Panc1 (cell line): ENCODE data around the gene URAD. TPM values are rescaled to one million over a fixed set of nuclear protein-coding genes. Genes with fewer than 3 reads are reported as not detected.

ENCODE experiments used
- ATAC-seq: fragments of 200-7000 bp; cut with Tn5 transposase; 2 replicates; pipeline ENCODE4 v1.9.1; 2020; ENCODE audit warnings: mild to moderate bottlenecking, moderate library complexity
- BruUV-seq: library from RNA; stranded (reverse); fragments of 400-500 nt; replicated peaks from 2 replicates; lab custom pipeline; 2021; lab: Mats Ljungman, UMichigan
- CTCF ChIA-PET: fragments of 300-600 bp; sonication (Branson Sonifier 250); formaldehyde crosslinking; loops from one replicate; lab custom pipeline; 2022; ENCODE audit warnings: antibody characterized with exemption; lab: Charles Lee
- POLR2A ChIA-PET: fragments of 300-600 bp; sonication (Branson Sonifier 250); formaldehyde crosslinking; loops from one replicate; lab custom pipeline; 2022; ENCODE audit warnings: antibody characterized with exemption; lab: Charles Lee
- DNase-seq: peaks from one replicate; pipeline ENCODE4 v3.0.0-alpha.2; 2010; ENCODE audit warnings: low read depth, low spot score
- H3K27ac ChIP-seq: 2 replicates; pipeline ENCODE4 v1.5.1; 2011; ENCODE audit warnings: mild to moderate bottlenecking, low read length, inconsistent platforms
- H3K27me3 ChIP-seq: fragments of 200-500 bp; sonication (Bioruptor generic); 2 replicates; pipeline ENCODE4 v1.6.0; 2014; ENCODE audit warnings: low read length, inconsistent platforms; ENCODE audit not compliant: control insufficient read depth, insufficient read depth
- H3K36me3 ChIP-seq: fragments of 200-500 bp; sonication (Bioruptor generic); 2 replicates; pipeline ENCODE4 v1.5.1; 2014; ENCODE audit warnings: inconsistent platforms, mild to moderate bottlenecking, low read length, moderate library complexity; ENCODE audit not compliant: control insufficient read depth, insufficient read depth
- H3K4me1 ChIP-seq: 2 replicates; pipeline ENCODE4 v1.5.1; 2011; ENCODE audit warnings: inconsistent platforms, mild to moderate bottlenecking, low read length, moderate library complexity; ENCODE audit not compliant: control insufficient read depth, insufficient read depth
- H3K4me3 ChIP-seq, 2 experiments: 2 replicates each; pipeline ENCODE4 v1.5.1; 2011 to 2012; ENCODE audit warnings: low read depth in 2 of 2, low read length in 2 of 2, mild to moderate bottlenecking in 2 of 2, inconsistent platforms in 1 of 2, moderate library complexity in 1 of 2
- H3K9me3 ChIP-seq: fragments of 200-500 bp; sonication (Bioruptor generic); 2 replicates; pipeline ENCODE4 v1.5.1; 2014; ENCODE audit warnings: low read depth, mild to moderate bottlenecking, inconsistent platforms, low read length, moderate library complexity; ENCODE audit not compliant: control insufficient read depth, insufficient read depth
- CTCF ChIP-seq: fragments of 450-650 bp; IDR thresholded peaks from 2 replicates; pipeline ENCODE4 v1.5.1; 2017; ENCODE audit warnings: mild to moderate bottlenecking
- POLR2AphosphoS5 ChIP-seq: IDR thresholded peaks from 2 replicates; pipeline ENCODE4 v1.6.1; 2012; ENCODE audit warnings: mild to moderate bottlenecking, low read depth, low read length, moderate library complexity
- SIN3A ChIP-seq: IDR thresholded peaks from 2 replicates; pipeline ENCODE4 v1.6.1; 2012; ENCODE audit warnings: low read depth, mild to moderate bottlenecking, low read length, moderate library complexity, borderline replicate concordance; ENCODE audit not compliant: insufficient read depth
- TCF7L2 ChIP-seq: IDR thresholded peaks from 2 replicates; pipeline ENCODE4 v1.6.1; 2011; ENCODE audit warnings: mild to moderate bottlenecking, low read depth, low read length, inconsistent platforms
- in situ Hi-C: cut with HindIII; loops from 2 replicates; pipeline ENCODE4 v1.10.0; 2016; ENCODE audit warnings: low sequenced_read_pairs, low pct_unique_long_range_greater_than_20kb
- intact Hi-C: fragments of 100-400 bp; cut with micrococcal nuclease; formaldehyde crosslinking; loops from one replicate; pipeline ENCODE4 v1.10.0; 2022; ENCODE audit not compliant: unreplicated experiment
- total RNA-seq: library from RNA; stranded (reverse); gene quantifications from one replicate; pipeline ENCODE4 v1.2.1, GENCODE V29; 2021; ENCODE audit not compliant: unreplicated experiment
- TF ChIP-seq, protein P1 (sequence below), 2 experiments: IDR thresholded peaks; 2 replicates each; pipeline ENCODE4 v1.6.1; 2011 to 2012; ENCODE audit warnings: low read depth in 2 of 2, control low read depth in 1 of 2, low read length in 1 of 2, mild to moderate bottlenecking in 1 of 2, moderate library complexity in 1 of 2; ENCODE audit not compliant: insufficient read depth in 1 of 2

Gene URAD
- total RNA-seq, 1 experiment from 2014 or later, result not detected

DNA sequence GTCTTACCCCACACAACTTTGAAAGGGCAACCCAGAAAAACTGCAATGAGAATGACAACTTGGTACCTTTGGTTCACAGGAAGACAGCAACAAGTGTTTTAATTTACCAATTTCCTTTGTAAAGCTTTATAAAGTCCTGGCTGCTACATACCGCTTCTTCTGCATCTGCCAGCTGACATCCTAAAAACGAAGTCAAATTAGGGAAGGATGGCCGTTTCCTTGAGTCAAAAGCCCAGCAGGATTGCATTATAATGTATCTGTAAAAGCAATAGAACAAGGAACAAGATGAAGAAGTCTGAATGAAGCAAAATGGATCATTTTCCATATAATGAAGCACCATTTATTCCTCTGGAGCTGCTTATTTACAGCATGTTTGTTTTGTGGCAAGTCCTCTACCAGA is 25.8 kb upstream of the URAD start:
- BruUV-seq, result no TSS peak
- no peak for ATAC-seq
- TF ChIP-seq POLR2AphosphoS5 (no peak), TCF7L2 (no peak)
- Histone ChIP-seq H3K27ac (no peak overlapping the region), H3K27me3 (no peaks in the 10 kb centered on the region), H3K4me3 (no peak overlapping the region), H3K36me3 (no peaks in the 10 kb centered on the region), H3K4me1 (no peaks in the 10 kb centered on the region), H3K9me3 (no peaks in the 10 kb centered on the region)
- intact Hi-C loops (no loop called here), in situ Hi-C loops (no loop called here)
- DNase-seq, result no peak
- ChIA-PET CTCF (no interaction called here), POLR2A (no interaction called here)

DNA sequence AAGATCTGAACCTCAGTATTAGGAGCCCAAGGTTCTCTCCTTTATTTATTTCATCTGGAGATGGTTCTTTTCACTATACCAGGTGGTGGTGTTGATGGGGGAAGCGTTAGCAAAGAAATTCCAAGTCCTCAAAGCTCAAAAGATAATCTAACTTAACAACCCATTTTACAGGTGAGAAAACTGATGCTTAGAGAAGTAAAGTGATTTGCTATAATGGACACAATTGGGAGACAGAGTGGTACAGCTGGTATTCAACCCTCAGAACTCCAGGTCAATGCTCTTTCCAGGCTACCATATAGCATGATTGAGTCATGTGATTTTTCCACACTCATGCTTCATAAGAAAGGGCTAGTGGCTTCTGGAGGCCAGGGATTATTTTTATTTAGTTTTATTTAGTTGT is 25.0 kb upstream of the URAD start:
- ChIA-PET POLR2A (no interaction called here), CTCF (no interaction called here)
- in situ Hi-C loops, result no loop called here
- no peak overlapping the region for H3K4me3 ChIP-seq
- H3K9me3 ChIP-seq, result no peaks in the 10 kb centered on the region
- H3K27ac ChIP-seq, result no peak overlapping the region
- no peaks in the 10 kb centered on the region for H3K4me1 ChIP-seq
- DNase-seq (no peak), ATAC-seq (no peak)
- no peaks in the 10 kb centered on the region for H3K36me3 ChIP-seq
- H3K27me3 ChIP-seq, result no peaks in the 10 kb centered on the region
- intact Hi-C loops, result no loop called here
- TF ChIP-seq SIN3A, result no peak
- TF ChIP-seq, protein P1, sequence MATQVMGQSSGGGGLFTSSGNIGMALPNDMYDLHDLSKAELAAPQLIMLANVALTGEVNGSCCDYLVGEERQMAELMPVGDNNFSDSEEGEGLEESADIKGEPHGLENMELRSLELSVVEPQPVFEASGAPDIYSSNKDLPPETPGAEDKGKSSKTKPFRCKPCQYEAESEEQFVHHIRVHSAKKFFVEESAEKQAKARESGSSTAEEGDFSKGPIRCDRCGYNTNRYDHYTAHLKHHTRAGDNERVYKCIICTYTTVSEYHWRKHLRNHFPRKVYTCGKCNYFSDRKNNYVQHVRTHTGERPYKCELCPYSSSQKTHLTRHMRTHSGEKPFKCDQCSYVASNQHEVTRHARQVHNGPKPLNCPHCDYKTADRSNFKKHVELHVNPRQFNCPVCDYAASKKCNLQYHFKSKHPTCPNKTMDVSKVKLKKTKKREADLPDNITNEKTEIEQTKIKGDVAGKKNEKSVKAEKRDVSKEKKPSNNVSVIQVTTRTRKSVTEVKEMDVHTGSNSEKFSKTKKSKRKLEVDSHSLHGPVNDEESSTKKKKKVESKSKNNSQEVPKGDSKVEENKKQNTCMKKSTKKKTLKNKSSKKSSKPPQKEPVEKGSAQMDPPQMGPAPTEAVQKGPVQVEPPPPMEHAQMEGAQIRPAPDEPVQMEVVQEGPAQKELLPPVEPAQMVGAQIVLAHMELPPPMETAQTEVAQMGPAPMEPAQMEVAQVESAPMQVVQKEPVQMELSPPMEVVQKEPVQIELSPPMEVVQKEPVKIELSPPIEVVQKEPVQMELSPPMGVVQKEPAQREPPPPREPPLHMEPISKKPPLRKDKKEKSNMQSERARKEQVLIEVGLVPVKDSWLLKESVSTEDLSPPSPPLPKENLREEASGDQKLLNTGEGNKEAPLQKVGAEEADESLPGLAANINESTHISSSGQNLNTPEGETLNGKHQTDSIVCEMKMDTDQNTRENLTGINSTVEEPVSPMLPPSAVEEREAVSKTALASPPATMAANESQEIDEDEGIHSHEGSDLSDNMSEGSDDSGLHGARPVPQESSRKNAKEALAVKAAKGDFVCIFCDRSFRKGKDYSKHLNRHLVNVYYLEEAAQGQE (IDR thresholded peaks at IDR 0.05; ENCODE audit: insufficient read depth in 1 of 2, low read depth in 2 of 2, low read length in 1 of 2), result no peak
- TF ChIP-seq POLR2AphosphoS5, result no peak
- TF ChIP-seq CTCF, result no peak
- no peak for TF ChIP-seq TCF7L2
- BruUV-seq, result no TSS peak

- no peak for DNase-seq
- ATAC-seq, result no peak
Observed at GRCh38 chr13:28012896-28013295, 24.4 kb upstream of the URAD start.

More at GRCh38 chr13:28012896-28013295, 24.4 kb upstream of the URAD start:
- TF ChIP-seq, protein P1 (IDR thresholded peaks at IDR 0.05; ENCODE audit: insufficient read depth in 1 of 2, low read depth in 2 of 2, low read length in 1 of 2), result no peak
- TF ChIP-seq CTCF, result no peak
- no peak for TF ChIP-seq TCF7L2
- TF ChIP-seq POLR2AphosphoS5, result no peak
- no peak for TF ChIP-seq SIN3A
- Histone ChIP-seq H3K27me3 (no peaks in the 10 kb centered on the region), H3K4me1 (no peaks in the 10 kb centered on the region), H3K36me3 (no peaks in the 10 kb centered on the region), H3K9me3 (no peaks in the 10 kb centered on the region), H3K27ac (no peak overlapping the region), H3K4me3 (no peak overlapping the region)
- BruUV-seq, result no TSS peak
- intact Hi-C loops (no loop called here), in situ Hi-C loops (no loop called here)
- CTCF ChIA-PET, result no interaction called here
- POLR2A ChIA-PET, result interaction anchor here (0.7 kb wide), 1 partner anchor 1178 kb away, joined by 6 read pairs; no protein-coding TSS in a partner anchor
